ENCODE results near the gene GHRHR. TPM values are rescaled to one million over a fixed set of nuclear protein-coding genes. Genes with fewer than 3 reads are reported as not detected.

The GHRHR gene
- total RNA-seq (2014; rRNA removed; shearing (Covaris generic)) (not detected in 2 replicates), polyA plus RNA-seq (2016; fragmentation: Nextera tagmentation; extraction: Ambion mirVana) (not detected in 2 replicates)

DNA sequence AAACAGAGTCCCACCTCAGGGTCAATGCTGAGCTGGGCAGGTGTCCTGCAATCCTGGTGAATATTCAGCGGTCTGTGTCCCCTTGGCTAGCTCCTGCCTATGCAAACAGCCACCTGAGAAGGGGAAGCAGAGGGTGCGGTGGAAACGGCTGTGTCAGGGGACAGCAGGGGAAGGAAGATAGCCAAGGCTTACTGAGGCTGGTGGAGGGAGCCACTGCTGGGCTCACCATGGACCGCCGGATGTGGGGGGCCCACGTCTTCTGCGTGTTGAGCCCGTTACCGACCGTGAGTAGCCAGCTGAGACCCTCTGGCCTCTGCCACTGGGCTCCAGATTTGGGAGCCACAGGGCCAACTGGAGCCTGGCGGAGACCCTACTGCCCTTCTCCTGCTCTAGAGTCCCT, at the start of gene GHRHR:
Gene GHRHR (plus strand): TSS at position 112 of the 400 bp plus-strand sequence. CDS start 116 bp downstream, at position 228.
- no peaks in the 10 kb centered on the region for H3K4me1 ChIP-seq (ENCODE audit: insufficient read depth)
- H3K27me3 ChIP-seq (replicated peaks; ENCODE audit: insufficient read depth), result peaks cover 42% of the 10 kb centered on the region
- TF ChIP-seq EZH2 (IDR thresholded peaks at IDR 0.05; ENCODE audit: insufficient read depth, poor library complexity, severe bottlenecking) (no peak), EZH2phosphoT487 (IDR thresholded peaks at IDR 0.05; ENCODE audit: insufficient read depth, low read depth) (no peak)
- no peaks in the 10 kb centered on the region for H3K79me2 ChIP-seq (ENCODE audit: insufficient read depth)
- no peak within 1 kb of the TSS for H3K4me2 ChIP-seq (ENCODE audit: unreplicated experiment)
- no peak within 1 kb of the TSS for H2AFZ ChIP-seq
- H3K36me3 ChIP-seq (ENCODE audit: low read depth), result no peaks in the 10 kb centered on the region
- DNase-seq, result no peak
- no peaks in the 10 kb centered on the region for H4K20me1 ChIP-seq (ENCODE audit: insufficient read depth)
- no peak within 1 kb of the TSS for H3K27ac ChIP-seq
- no peak within 1 kb of the TSS for H3K9ac ChIP-seq
- WGBS, 2 experiments (ENCODE audit: low coverage in 1 of 2, low lambda C conversion rate in 2 of 2, missing lambda C conversion rate in 2 of 2), result 76 to 79% methylated on average over 11 of the region's 11 CpGs
- H3F3A ChIP-seq (ENCODE audit: insufficient read depth), result no peaks in the 10 kb centered on the region
- H3K9me3 ChIP-seq (ENCODE audit: low read depth), result no peaks in the 10 kb centered on the region
- no peaks in the 10 kb centered on the region for H3K9me2 ChIP-seq (ENCODE audit: insufficient read depth)
- in situ Hi-C loops (cut with MboI), result no loop called here
- no peak within 1 kb of the TSS for H3K4me3 ChIP-seq

DNA sequence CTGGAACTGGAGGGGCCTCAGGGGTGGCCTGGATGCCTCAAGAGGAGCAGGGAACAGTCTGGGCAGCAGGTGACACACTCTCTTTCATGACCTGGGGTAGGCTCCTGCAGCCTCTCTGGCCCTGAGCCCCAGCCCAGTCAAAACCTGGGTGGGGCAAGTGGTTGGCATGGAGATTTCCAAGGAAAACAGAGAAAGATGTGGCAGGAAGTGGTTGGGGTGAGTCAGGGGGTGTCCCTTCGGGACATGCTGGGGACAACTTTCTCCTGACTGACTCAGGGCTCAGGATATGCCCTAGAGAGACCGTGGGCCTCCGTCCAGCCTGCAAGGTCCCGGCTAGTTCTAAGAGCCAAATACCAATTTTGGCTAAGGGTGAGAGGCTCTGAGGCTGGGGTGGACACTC, 49.2 kb upstream of the GHRHR start:
- Histone ChIP-seq H3K9ac (peak overlapping the region; percentile 30; the same call in 1 of the 2 replicates), H4K20me1 (ENCODE audit: insufficient read depth) (no peaks in the 10 kb centered on the region), H3K27me3 (replicated peaks; ENCODE audit: insufficient read depth) (no peaks in the 10 kb centered on the region), H3K27ac (peak overlapping the region; percentile 32), H3K9me2 (ENCODE audit: insufficient read depth) (no peaks in the 10 kb centered on the region), H3F3A (ENCODE audit: insufficient read depth) (0 out of 2 replicates have a peak, but pooled peaks cover 6% of the 10 kb centered on the region), H3K4me2 (ENCODE audit: unreplicated experiment) (peak overlapping the region; percentile 25), H3K9me3 (ENCODE audit: low read depth) (no peaks in the 10 kb centered on the region), H3K4me1 (ENCODE audit: insufficient read depth) (peaks cover 15% of the 10 kb centered on the region), H2AFZ (no peak overlapping the region), H3K79me2 (ENCODE audit: insufficient read depth) (no peaks in the 10 kb centered on the region), H3K36me3 (ENCODE audit: low read depth) (no peaks in the 10 kb centered on the region), H3K4me3 (no peak overlapping the region)
- in situ Hi-C loops (cut with MboI), result no loop called here
- no peak for TF ChIP-seq EZH2 (IDR thresholded peaks at IDR 0.05; ENCODE audit: insufficient read depth, poor library complexity, severe bottlenecking)
- no peak for TF ChIP-seq EZH2phosphoT487 (IDR thresholded peaks at IDR 0.05; ENCODE audit: insufficient read depth, low read depth)
- WGBS, 2 experiments (ENCODE audit: low coverage in 1 of 2, low lambda C conversion rate in 2 of 2, missing lambda C conversion rate in 2 of 2), result 5 to 9% methylated on average over 4 of the region's 4 CpGs
- peak; percentile 85 for DNase-seq

DNA sequence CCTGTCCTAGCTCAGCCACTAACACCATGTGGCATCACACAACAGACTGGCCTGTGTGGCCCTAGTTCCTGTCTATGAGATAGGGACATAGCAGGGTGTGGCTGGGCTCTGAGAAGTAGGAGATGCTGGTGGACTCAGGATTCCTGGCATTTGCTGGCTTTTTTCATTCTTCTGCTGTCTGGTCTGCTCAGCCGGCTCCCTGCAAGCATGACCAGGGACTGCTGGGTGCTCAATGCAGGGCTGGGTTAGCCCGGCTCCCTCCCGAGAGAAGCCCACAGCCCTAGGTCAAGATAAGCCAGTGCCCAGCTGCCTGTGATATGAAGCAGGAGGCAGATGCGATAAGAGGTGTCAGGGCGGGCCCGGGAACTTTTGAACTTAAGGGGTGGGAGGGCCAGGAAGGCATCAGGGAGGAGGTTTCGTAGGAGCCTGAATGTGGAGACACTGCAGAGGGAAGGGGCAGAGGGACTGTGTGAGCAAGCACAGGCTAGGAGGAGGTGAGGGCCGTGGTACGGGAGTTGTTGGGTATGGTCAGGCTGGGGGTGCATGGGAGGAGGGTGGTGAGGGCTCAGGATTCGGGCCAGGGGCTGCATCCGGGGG, 48.6 kb upstream of the GHRHR start:
- no peak overlapping the region for H3K4me3 ChIP-seq
- no peaks in the 10 kb centered on the region for H3K27me3 ChIP-seq (replicated peaks; ENCODE audit: insufficient read depth)
- H3K9me2 ChIP-seq (ENCODE audit: insufficient read depth), result no peaks in the 10 kb centered on the region
- no peak overlapping the region for H2AFZ ChIP-seq
- H3K4me2 ChIP-seq (ENCODE audit: unreplicated experiment), result peak overlapping the region; percentile 25
- WGBS, 2 experiments (ENCODE audit: low coverage in 1 of 2, low lambda C conversion rate in 2 of 2, missing lambda C conversion rate in 2 of 2), result 25 to 34% methylated on average over 10 to 11 of the region's 11 CpGs
- no peaks in the 10 kb centered on the region for H4K20me1 ChIP-seq (ENCODE audit: insufficient read depth)
- peak overlapping the region; percentile 32 for H3K27ac ChIP-seq
- H3K9ac ChIP-seq, result peak overlapping the region; percentile 30; the same call in 1 of the 2 replicates
- H3K36me3 ChIP-seq (ENCODE audit: low read depth), result no peaks in the 10 kb centered on the region
- H3K9me3 ChIP-seq (ENCODE audit: low read depth), result no peaks in the 10 kb centered on the region
- peaks cover 15% of the 10 kb centered on the region for H3K4me1 ChIP-seq (ENCODE audit: insufficient read depth)
- DNase-seq, result peak; percentile 64
- no peaks in the 10 kb centered on the region for H3K79me2 ChIP-seq (ENCODE audit: insufficient read depth)
- in situ Hi-C loops (cut with MboI), result no loop called here
- TF ChIP-seq EZH2phosphoT487 (IDR thresholded peaks at IDR 0.05; ENCODE audit: insufficient read depth, low read depth), result no peak
- no peak for TF ChIP-seq EZH2 (IDR thresholded peaks at IDR 0.05; ENCODE audit: insufficient read depth, poor library complexity, severe bottlenecking)
- 0 out of 2 replicates have a peak, but pooled peaks cover 8% of the 10 kb centered on the region for H3F3A ChIP-seq (ENCODE audit: insufficient read depth)

DNA sequence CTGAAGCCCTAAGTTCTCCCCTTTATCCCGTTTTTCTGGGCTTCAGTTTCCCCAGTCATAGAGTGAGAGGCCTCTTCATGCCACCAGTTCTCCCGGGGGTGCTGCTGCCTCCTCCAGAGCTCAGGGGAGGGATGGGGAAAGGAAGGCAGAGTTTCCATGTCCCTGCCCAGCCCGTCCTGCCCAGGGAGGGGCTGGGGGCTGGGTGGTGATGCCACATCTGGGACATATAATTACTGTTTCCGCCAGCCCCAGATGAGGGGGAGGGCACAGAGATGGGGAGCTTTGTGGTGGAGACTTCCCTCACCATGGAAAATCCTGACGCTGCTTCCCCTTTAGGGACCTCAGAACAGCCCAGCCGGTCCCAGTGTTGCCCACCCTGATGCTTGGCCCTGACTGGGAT, 48.0 kb upstream of the GHRHR start:
- H3K9ac ChIP-seq, result no peak overlapping the region
- in situ Hi-C loops (cut with MboI), result no loop called here

More for the DNA sequence above, 48.0 kb upstream of the GHRHR start:
- no peaks in the 10 kb centered on the region for H4K20me1 ChIP-seq (ENCODE audit: insufficient read depth)
- WGBS, 2 experiments (ENCODE audit: low coverage in 1 of 2, low lambda C conversion rate in 2 of 2, missing lambda C conversion rate in 2 of 2), result 34 to 44% methylated on average over 6 of the region's 6 CpGs
- H3K79me2 ChIP-seq (ENCODE audit: insufficient read depth), result no peaks in the 10 kb centered on the region
- H3K4me3 ChIP-seq, result no peak overlapping the region
- TF ChIP-seq EZH2phosphoT487 (IDR thresholded peaks at IDR 0.05; ENCODE audit: insufficient read depth, low read depth) (no peak), EZH2 (IDR thresholded peaks at IDR 0.05; ENCODE audit: insufficient read depth, poor library complexity, severe bottlenecking) (no peak)
- no peaks in the 10 kb centered on the region for H3K36me3 ChIP-seq (ENCODE audit: low read depth)
- H3K9me3 ChIP-seq (ENCODE audit: low read depth), result no peaks in the 10 kb centered on the region
- 0 out of 2 replicates have a peak, but pooled peaks cover 8% of the 10 kb centered on the region for H3F3A ChIP-seq (ENCODE audit: insufficient read depth)
- no peak overlapping the region for H2AFZ ChIP-seq
- no peaks in the 10 kb centered on the region for H3K9me2 ChIP-seq (ENCODE audit: insufficient read depth)
- no peak overlapping the region for H3K4me2 ChIP-seq (ENCODE audit: unreplicated experiment)
- no peak overlapping the region for H3K27ac ChIP-seq
- H3K4me1 ChIP-seq (ENCODE audit: insufficient read depth), result peaks cover 17% of the 10 kb centered on the region
- DNase-seq, result no peak
- H3K27me3 ChIP-seq (replicated peaks; ENCODE audit: insufficient read depth), result no peaks in the 10 kb centered on the region

All from GM23248 (cell line).